A204.1 (cell line): ENCODE results near the gene GNGT1.

Source experiments
- FAIRE-seq: peaks from 2 replicates; lab custom pipeline; 2012; peaks lifted over from hg19 to GRCh38; lab: Jason Lieb, UNC

The GNGT1 gene

GRCh38 chr7:93943816-93944540 lies 37.6 kb downstream of the GNGT1 start:
- no peak for FAIRE-seq

GRCh38 chr7:93944673-93945072 lies 38.3 kb downstream of the GNGT1 start:
- peak; percentile 53 for FAIRE-seq

DNA sequence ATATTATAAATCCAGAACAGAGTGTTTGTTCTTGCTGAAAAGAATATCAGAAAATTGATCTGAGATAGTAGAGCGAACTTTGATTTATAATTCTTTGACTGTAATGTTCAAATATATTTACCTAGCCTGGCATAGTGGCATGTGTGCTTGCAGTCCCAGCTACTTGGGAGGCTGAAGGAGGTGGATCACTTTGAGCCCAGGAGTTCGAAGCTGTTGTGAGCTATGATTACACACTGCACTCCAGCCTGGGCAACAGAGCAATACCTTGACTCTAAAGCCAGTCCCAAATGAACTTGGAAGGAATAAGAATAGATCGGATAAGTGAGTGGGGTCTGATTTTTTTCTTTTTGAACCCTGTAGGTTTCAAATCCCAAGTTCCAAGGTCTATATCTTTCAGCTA lies 38.7 kb downstream of the GNGT1 start:
- FAIRE-seq = no peak

DNA sequence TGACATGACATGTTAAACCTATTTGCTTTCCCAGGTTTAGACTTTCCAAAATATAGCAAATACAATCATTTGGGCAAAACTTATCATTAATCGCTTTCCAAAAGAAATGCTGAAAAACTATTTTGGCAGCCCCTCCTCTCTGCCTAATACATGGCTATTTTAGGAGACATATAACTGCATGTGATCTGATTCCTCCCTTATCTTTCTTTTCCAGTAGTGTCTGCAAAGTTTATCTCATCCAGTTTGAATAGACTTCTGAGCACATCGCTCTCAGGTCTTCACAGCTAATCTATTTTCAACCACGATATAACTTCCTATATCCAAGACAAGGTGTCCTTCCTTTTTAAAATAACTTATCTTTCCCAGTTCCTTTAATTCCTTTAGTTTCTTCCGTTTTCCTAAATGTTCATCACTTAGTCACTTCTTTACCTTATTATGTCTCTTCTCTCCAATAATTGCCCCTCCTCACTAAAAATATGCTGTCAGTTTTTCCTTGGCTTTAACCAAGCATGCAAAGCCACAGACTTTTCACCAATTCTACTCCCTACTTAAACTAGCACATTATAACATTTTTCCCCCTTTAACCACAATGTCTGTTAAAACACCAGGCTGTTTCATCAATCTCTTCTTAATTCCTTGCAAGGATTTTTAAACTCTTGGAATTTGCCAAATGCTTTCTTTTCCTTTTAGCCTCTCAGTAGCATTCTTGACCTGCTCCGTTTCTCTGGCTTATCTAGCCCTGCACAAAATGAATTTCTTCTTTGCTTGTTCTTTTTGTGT lies 39.6 kb downstream of the GNGT1 start:
- FAIRE-seq = no peak

DNA sequence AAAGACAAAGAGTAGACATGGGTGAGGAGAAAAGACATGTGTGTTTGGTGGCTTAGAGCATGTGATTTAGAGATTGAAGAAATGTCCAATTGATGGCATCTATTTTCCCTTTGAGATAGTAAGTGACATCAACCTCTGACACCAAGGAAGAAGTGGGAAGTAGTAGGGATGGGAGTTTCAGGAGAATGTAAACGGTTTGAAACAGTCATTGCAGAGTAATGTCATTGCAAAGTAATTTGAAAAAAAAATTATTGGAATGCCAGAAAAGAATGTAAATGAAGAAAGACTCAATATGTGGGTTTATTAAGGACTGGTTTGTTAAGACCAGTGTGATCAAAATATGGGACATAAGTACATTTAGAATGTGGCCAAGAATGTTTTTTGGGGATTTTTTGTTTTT lies 41.7 kb downstream of the GNGT1 start:
- no peak for FAIRE-seq

DNA sequence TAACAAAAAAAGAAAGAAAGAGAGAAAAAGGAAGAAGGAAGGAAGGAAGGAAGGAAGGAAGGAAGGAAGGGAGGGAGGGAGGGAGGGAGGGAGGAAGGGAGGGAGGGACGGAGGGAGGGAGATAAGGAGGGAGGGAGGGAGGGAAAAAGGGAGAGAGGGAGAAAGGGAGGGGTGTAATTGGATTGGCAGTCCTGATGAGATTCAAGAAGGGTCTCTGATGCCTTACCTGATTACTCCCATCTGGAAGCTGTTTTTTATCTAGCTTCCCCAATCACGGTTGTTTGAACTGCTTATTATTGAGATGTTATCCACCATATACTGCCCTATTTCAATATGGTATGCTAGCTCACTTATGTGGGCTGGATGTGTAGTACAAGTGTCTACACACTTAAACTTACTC lies 42.5 kb downstream of the GNGT1 start:
- no peak for FAIRE-seq

- FAIRE-seq = no peak
These were observed 43.1 kb downstream of the GNGT1 start for GRCh38 chr7:93949423-93949822.

DNA sequence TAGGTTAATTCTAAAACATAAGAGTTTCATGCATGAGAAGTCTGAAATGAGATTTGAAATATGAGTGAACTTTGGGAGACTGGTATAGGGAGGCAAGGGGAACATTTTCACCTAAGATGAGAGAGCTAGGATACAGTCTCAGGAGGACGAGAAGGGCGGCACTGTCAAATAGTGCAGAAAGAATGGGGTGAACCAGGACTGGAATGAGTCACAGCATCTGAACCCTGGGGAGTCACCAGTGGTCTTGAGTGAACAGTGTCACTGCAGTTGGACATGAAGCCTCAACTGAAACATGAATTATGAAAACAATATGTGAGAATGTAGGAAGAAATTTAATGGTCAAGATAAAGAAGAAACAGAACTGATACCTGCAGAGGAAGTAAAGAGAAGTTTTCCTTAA lies 48.9 kb downstream of the GNGT1 start:
- no peak for FAIRE-seq

DNA sequence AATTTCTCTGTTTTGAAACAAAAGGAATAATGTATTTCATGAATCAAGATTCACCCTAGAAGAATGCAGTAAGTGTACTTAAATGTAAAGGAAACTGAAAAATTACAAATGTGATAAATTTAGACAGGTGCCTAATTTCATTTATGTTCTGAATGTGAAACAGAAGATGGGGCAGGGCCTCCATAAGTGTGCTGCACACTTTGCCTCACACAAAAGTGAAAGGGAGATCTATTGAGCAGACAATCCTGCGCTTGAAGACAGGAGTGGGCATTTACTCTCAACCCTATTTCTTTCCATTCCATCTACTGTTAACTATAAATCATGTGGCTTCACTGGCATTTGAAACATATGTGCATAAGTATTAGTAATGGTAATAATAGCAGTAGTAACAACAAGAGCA lies 51.4 kb downstream of the GNGT1 start:
- no peak for FAIRE-seq

- no peak for FAIRE-seq
These were observed 51.8 kb downstream of the GNGT1 start for GRCh38 chr7:93958216-93958615.

DNA sequence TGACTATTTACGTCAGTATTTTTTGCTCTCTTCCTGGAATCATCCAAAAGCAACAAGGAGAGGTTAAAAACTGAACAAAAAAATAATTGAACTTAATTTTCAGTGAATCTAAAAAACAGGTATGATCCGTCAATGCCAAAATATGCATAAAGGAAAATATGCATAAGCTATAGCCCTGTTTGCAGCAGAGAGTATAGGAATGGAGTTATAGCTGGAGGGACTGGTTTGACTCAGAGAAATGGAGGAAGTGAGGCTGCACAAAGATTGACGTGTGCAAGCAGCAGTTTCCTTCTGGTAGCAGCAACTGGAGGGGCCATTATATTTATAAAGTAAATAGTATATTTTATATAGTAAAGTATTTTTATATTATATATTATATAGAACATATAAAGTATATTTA lies 52.3 kb downstream of the GNGT1 start:
- no peak for FAIRE-seq
